ENCODE results near the gene UMAD1. TPM values are rescaled to one million over a fixed set of nuclear protein-coding genes. Genes with fewer than 3 reads are reported as not detected.
A peak's percentile ranks its signal among the peaks of the same experiment; 100 is the strongest.

Gene UMAD1
- total RNA-seq, 1 donor from 2014 or later: 13.9 TPM

GRCh38 chr7:7921830-7922229, 281.3 kb downstream of the UMAD1 start:
- intact Hi-C loops (cut with micrococcal nuclease): loop anchor here (2.0 kb wide), 1 partner anchor 159 kb away; no protein-coding TSS in a partner anchor

GRCh38 chr7:7922684-7923385, 282.3 kb downstream of the UMAD1 start:
- CTCF ChIA-PET: no interaction called here

More at GRCh38 chr7:7921830-7922229, 281.3 kb downstream of the UMAD1 start:
- CTCF ChIA-PET: no interaction called here
- Mint-ChIP-seq H3K27ac (peak overlapping the region; percentile 14), H3K36me3 (ENCODE audit: low read depth) (no peaks in the 10 kb centered on the region), H3K9me3 (no peaks in the 10 kb centered on the region), H3K4me3 (no peak overlapping the region), H3K4me1 (peaks cover 62% of the 10 kb centered on the region), H3K27me3 (no peaks in the 10 kb centered on the region)
- POLR2A ChIA-PET: interaction anchor here (0.6 kb wide), 1 partner anchor 13 kb away, joined by 10 read pairs; no protein-coding TSS in a partner anchor
- ATAC-seq (ENCODE audit: low read depth) (no peak), DNase-seq (no peak)
- no peak for TF ChIP-seq CTCF (IDR thresholded peaks at IDR 0.05)

GRCh38 chr7:7923818-7924217, 283.3 kb downstream of the UMAD1 start:
- intact Hi-C loops (cut with micrococcal nuclease): loop anchor here (1.0 kb wide), 1 partner anchor 21 kb away; no protein-coding TSS in a partner anchor
- Mint-ChIP-seq H3K4me3 (no peak overlapping the region), H3K27me3 (no peaks in the 10 kb centered on the region), H3K27ac (no peak overlapping the region), H3K9me3 (no peaks in the 10 kb centered on the region), H3K4me1 (peaks cover 54% of the 10 kb centered on the region), H3K36me3 (ENCODE audit: low read depth) (no peaks in the 10 kb centered on the region)
- no peak for TF ChIP-seq CTCF (IDR thresholded peaks at IDR 0.05)
- ATAC-seq (ENCODE audit: low read depth): no peak
- CTCF ChIA-PET: no interaction called here
- no peak for DNase-seq
- POLR2A ChIA-PET: no interaction called here

More at GRCh38 chr7:7922684-7923385, 282.3 kb downstream of the UMAD1 start:
- Mint-ChIP-seq H3K27me3 (no peaks in the 10 kb centered on the region), H3K27ac (no peak overlapping the region), H3K9me3 (no peaks in the 10 kb centered on the region), H3K4me3 (no peak overlapping the region), H3K36me3 (ENCODE audit: low read depth) (no peaks in the 10 kb centered on the region), H3K4me1 (peaks cover 59% of the 10 kb centered on the region)
- TF ChIP-seq CTCF (IDR thresholded peaks at IDR 0.05): no peak
- POLR2A ChIA-PET: interaction anchor here (1.0 kb wide), 1 partner anchor 22 kb away, joined by 4 read pairs; no protein-coding TSS in a partner anchor
- ATAC-seq (ENCODE audit: low read depth): no peak
- DNase-seq: no peak
- intact Hi-C loops (cut with micrococcal nuclease): no loop called here

GRCh38 chr7:7924303-7924702, 283.8 kb downstream of the UMAD1 start:
- POLR2A ChIA-PET: no interaction called here
- TF ChIP-seq CTCF (IDR thresholded peaks at IDR 0.05): no peak
- Mint-ChIP-seq H3K4me1 (peaks cover 49% of the 10 kb centered on the region), H3K36me3 (ENCODE audit: low read depth) (no peaks in the 10 kb centered on the region), H3K27me3 (no peaks in the 10 kb centered on the region), H3K27ac (no peak overlapping the region), H3K9me3 (no peaks in the 10 kb centered on the region), H3K4me3 (no peak overlapping the region)
- DNase-seq (no peak), ATAC-seq (ENCODE audit: low read depth) (no peak)
- intact Hi-C loops (cut with micrococcal nuclease): loop anchor here (1.0 kb wide), 1 partner anchor 21 kb away; no protein-coding TSS in a partner anchor
- CTCF ChIA-PET: no interaction called here

Other genes starting within 250 kb of the UMAD1 start
- 0.16 and 0.17 TPM in 2 replicates for gene COL28A1, start 104.9 kb upstream of the UMAD1 start, total RNA-seq
- 70.2 and 81.3 TPM in 2 replicates for gene MIOS, start 73.9 kb upstream of the UMAD1 start, total RNA-seq
- gene RPA3, start 77.9 kb downstream of the UMAD1 start, total RNA-seq: 64.9 and 83.2 TPM in 2 replicates

Measured in activated B cell treated with CpG ODN at 0.5 μM for 24 hours (primary cell).